PC-9 (cell line): ENCODE measurements around the gene KCNE2.

Experiments used
- CTCF ChIP-seq: fragments of 200-600 bp; sonication (generic); conservative IDR thresholded peaks from 2 replicates; pipeline ENCODE4 v1.6.1; 2017; ENCODE audit warnings: mixed run types, antibody characterized with exemption, mild to moderate bottlenecking, moderate library complexity
- EZH2 ChIP-seq: fragments of 200-600 bp; sonication (generic); IDR thresholded peaks from 2 replicates; pipeline ENCODE4 v1.8.0; 2017; ENCODE audit warnings: antibody characterized with exemption, low read depth

- TF ChIP-seq CTCF (no peak), EZH2 (no peak)
These were observed 18.5 kb upstream of the KCNE2 start for GRCh38 chr21:34345091-34345871.
